Left lobe of liver (tissue), 2 donors: ENCODE data around the gene CCL14. TPM values are rescaled to one million over a fixed set of nuclear protein-coding genes. Genes with fewer than 3 reads are reported as not detected.
"Not testable (repeated sequence)": the region's sequence is repeated elsewhere in the genome, so short reads cannot be mapped to it uniquely, and the experiment has no call there.

Experiments used
- ATAC-seq: fragments of 200-7000 bp; cut with Tn5 transposase; one replicate; pipeline ENCODE4 v1.9.1; 2020; ENCODE audit warnings: mild to moderate bottlenecking, moderate library complexity
- DNase-seq: peaks from one replicate; pipeline ENCODE4 v3.0.0-alpha.2; 2020; ENCODE audit warnings: low spot score
- total RNA-seq: library from RNA; stranded (reverse); gene quantifications from one replicate; pipeline ENCODE4 v1.2.1, GENCODE V29; 2021
- donor health status: DM: no; HTN: no; CAD: no; lungs with moderate emphysema.
- donor health status: DM: no; HTN: yes; CAD: no.

CCL14 gene
- total RNA-seq = 16.9 TPM

GRCh38 chr17:35986643-35987042 lies at the start of gene CCL14:
Gene CCL14, minus strand, starts transcription at chr17:35986729. Its CDS starts 80 bp downstream, at chr17:35986649.
- DNase-seq (no peak), ATAC-seq (no peak)

GRCh38 chr17:36036235-36036634 lies 49.7 kb upstream of the CCL14 start:
- no peak for ATAC-seq
- no peak for DNase-seq

GRCh38 chr17:36034127-36034526 lies 47.6 kb upstream of the CCL14 start:
- no peak for DNase-seq

GRCh38 chr17:36030956-36031355 lies 44.4 kb upstream of the CCL14 start:
- DNase-seq (no peak), ATAC-seq (no peak)

More at GRCh38 chr17:36034127-36034526, 47.6 kb upstream of the CCL14 start:
- no peak for ATAC-seq

GRCh38 chr17:36027761-36028160 lies 41.2 kb upstream of the CCL14 start:
- no peak for DNase-seq

GRCh38 chr17:36024106-36024869 lies 37.8 kb upstream of the CCL14 start:
- DNase-seq = no peak
- ATAC-seq = no peak

More at GRCh38 chr17:36027761-36028160, 41.2 kb upstream of the CCL14 start:
- no peak for ATAC-seq

GRCh38 chr17:36019423-36019822 lies 32.9 kb upstream of the CCL14 start:
- DNase-seq (no peak), ATAC-seq (no peak)

- no peak for DNase-seq
- ATAC-seq = peak; percentile 58
Observed at GRCh38 chr17:36017799-36018198, 31.3 kb upstream of the CCL14 start, which contains the start of gene CCL23. Gene CCL23, minus strand, starts transcription at chr17:36017972. Its CDS starts 75 bp downstream, at chr17:36017897.

- no peak for DNase-seq
- ATAC-seq = no peak
Observed at GRCh38 chr17:36016555-36016954, 30.0 kb upstream of the CCL14 start.

- not testable (repeated sequence) for ATAC-seq
Observed at GRCh38 chr17:36015895-36016294, 29.4 kb upstream of the CCL14 start.

GRCh38 chr17:36014946-36015345 lies 28.4 kb upstream of the CCL14 start:
- DNase-seq = no peak
- ATAC-seq = no peak

More at GRCh38 chr17:36015895-36016294, 29.4 kb upstream of the CCL14 start:
- not testable (repeated sequence) for DNase-seq

GRCh38 chr17:36011201-36011600 lies 24.7 kb upstream of the CCL14 start:
- ATAC-seq (no peak), DNase-seq (no peak)

- peak; percentile 69 for ATAC-seq
Observed at GRCh38 chr17:36008998-36009665, 22.6 kb upstream of the CCL14 start.

GRCh38 chr17:36004594-36005108 lies 18.1 kb upstream of the CCL14 start:
- DNase-seq (no peak), ATAC-seq (peak; percentile 7)

More at GRCh38 chr17:36008998-36009665, 22.6 kb upstream of the CCL14 start:
- DNase-seq = no peak

GRCh38 chr17:36002631-36003030 lies 16.1 kb upstream of the CCL14 start:
- no peak for ATAC-seq
- DNase-seq = no peak

- DNase-seq (peak; percentile 95), ATAC-seq (peak; percentile 71)
Observed at GRCh38 chr17:36001862-36002603, 15.5 kb upstream of the CCL14 start.

GRCh38 chr17:36001110-36001771 lies 14.7 kb upstream of the CCL14 start, which contains the start of gene CCL15:
Gene CCL15, minus strand, starts transcription at chr17:36001553. Its CDS starts 61 bp downstream, at chr17:36001492.
- DNase-seq (peak; percentile 66), ATAC-seq (peak; percentile 74)

GRCh38 chr17:36000732-36001109 lies 14.2 kb upstream of the CCL14 start:
- DNase-seq (no peak), ATAC-seq (peak; percentile 43)

GRCh38 chr17:35998756-35999155 lies 12.2 kb upstream of the CCL14 start:
- DNase-seq = no peak
- ATAC-seq = no peak

- ATAC-seq = no peak
- DNase-seq = no peak
Observed at GRCh38 chr17:35998018-35998545, 11.6 kb upstream of the CCL14 start.
